ENCODE measurements around the gene TLNRD1. TPM values are rescaled to one million over a fixed set of nuclear protein-coding genes. Genes with fewer than 3 reads are reported as not detected.

The TLNRD1 gene
- total RNA-seq, 4 donors from 2014 or later = 11.8 to 25.5 (median 19.4) TPM

DNA sequence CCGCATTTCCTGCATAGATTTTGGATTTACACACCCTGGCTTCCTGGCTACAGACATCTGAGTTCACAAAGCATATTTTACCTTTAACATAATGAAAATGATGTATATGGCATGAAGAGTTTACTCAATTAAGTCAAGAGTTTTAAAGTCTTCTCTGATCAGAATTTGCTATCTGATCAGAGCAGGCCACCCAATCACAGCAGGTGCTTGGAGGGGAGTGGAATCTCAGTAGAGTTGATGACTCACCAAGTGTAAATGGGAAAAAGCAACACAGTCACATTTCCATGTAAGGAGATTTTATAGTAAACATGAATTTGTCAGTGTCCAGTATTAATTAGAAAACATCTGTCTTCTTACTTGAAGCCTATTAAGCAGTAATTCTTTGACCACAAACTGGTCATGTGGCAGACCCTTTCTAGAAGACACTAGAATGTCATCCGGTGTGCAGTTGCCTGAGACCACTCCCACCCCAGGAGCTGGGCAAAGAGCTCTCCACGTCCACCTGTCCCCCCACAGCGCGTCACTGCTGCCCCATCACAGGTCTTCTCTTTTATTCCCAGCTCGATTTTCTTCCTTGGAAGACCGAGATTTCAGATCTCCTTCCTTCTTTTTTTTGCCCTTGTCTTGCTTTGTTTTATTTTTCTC lies 21.9 kb upstream of the TLNRD1 start:
- Histone ChIP-seq H3K4me3 (replicated peaks in 1 of 3) (no peak overlapping the region), H3K4me1 (peaks cover 18 to 47% of the 10 kb centered on the region in 2 donors), H3K27ac (peak overlapping the region in 2 of 3 donors; percentile 8 to 22), H3K9me3 (no peaks in the 10 kb centered on the region), H3K27me3 (no peaks in the 10 kb centered on the region), H3K36me3 (peaks cover 12% of the 10 kb centered on the region in 2 donors)
- intact Hi-C loops (cut with DNase I) = loop anchor here (10.0 kb wide), 1 partner anchor 286 kb away; no protein-coding TSS in a partner anchor
- TF ChIP-seq, protein P1, sequence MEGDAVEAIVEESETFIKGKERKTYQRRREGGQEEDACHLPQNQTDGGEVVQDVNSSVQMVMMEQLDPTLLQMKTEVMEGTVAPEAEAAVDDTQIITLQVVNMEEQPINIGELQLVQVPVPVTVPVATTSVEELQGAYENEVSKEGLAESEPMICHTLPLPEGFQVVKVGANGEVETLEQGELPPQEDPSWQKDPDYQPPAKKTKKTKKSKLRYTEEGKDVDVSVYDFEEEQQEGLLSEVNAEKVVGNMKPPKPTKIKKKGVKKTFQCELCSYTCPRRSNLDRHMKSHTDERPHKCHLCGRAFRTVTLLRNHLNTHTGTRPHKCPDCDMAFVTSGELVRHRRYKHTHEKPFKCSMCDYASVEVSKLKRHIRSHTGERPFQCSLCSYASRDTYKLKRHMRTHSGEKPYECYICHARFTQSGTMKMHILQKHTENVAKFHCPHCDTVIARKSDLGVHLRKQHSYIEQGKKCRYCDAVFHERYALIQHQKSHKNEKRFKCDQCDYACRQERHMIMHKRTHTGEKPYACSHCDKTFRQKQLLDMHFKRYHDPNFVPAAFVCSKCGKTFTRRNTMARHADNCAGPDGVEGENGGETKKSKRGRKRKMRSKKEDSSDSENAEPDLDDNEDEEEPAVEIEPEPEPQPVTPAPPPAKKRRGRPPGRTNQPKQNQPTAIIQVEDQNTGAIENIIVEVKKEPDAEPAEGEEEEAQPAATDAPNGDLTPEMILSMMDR (IDR thresholded peaks at IDR 0.05) = no peak
- no peak for TF ChIP-seq POLR2A (IDR thresholded peaks at IDR 0.05)
- DNase-seq = no peak
- 93 to 95% methylated on average over 7 of the region's 7 CpGs for WGBS, 2 donors

DNA sequence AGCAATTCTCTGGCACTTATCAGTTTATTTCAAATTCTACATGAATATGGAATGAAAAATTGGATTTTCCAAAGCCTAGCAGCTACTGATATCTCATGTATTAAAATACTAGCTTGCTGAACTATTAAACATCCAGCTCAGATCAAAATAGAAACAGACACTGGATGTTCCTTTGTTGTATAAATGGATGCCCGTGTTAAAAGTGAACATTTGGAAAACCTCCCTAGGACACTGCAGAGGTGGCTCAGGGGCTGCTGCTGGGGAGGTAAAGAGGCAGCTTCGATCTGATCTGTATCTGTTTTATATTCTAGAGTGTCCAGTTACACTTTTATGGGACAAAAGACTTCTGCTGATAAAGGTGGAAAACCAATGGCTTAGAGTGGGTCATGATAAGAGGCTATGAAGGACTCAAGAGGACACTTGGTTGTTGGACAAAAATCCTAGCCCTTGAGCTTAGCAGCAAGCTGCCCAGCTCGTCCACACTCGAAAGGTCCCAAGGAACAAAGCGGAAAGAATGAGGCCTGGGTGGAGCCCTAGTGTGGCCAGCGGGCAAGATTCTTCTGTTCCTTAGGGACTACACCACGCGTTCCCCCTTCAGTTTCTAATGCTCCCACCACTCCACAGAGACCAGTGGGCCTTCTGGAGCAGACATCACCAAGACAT lies 21.1 kb upstream of the TLNRD1 start:
- peaks cover 11 to 43% of the 10 kb centered on the region in 2 donors for H3K4me1 ChIP-seq
- no peak for TF ChIP-seq POLR2A (IDR thresholded peaks at IDR 0.05)
- TF ChIP-seq, protein P1 (IDR thresholded peaks at IDR 0.05) = no peak
- no peak overlapping the region for H3K4me3 ChIP-seq (replicated peaks in 1 of 3)
- 51 to 52% methylated on average over 8 of the region's 8 CpGs for WGBS, 2 donors
- peaks cover 12% of the 10 kb centered on the region in 2 donors for H3K36me3 ChIP-seq
- no peaks in the 10 kb centered on the region for H3K9me3 ChIP-seq
- no peaks in the 10 kb centered on the region for H3K27me3 ChIP-seq
- peak overlapping the region in 1 of 3 donors; percentile 2 for H3K27ac ChIP-seq
- DNase-seq = peak in 1 of 2 donors; percentile 49
- intact Hi-C loops (cut with DNase I) = loop anchor here (10.0 kb wide), 1 partner anchor 285 kb away; no protein-coding TSS in a partner anchor

DNA sequence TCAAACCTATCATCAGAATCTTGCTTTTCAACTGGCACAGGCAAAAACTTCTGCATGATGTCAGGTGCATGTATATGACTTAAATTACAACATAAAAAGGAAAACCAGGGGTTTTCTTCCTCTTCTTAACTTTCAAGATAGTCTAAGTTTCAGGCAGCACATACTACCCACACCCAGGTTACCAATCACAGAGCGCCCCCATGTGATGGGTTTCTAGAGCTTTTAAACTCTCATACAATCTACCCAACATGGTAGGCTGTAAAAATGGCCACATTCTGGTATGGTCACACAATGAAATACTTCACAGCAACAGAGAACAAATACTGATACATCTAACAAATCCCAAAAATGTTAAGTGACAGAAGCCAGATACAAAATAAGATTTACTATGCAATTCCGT lies 18.5 kb upstream of the TLNRD1 start:
- Histone ChIP-seq H3K36me3 (peaks cover 12% of the 10 kb centered on the region in 2 donors), H3K27me3 (no peaks in the 10 kb centered on the region), H3K9me3 (no peaks in the 10 kb centered on the region), H3K4me1 (peaks cover 16 to 41% of the 10 kb centered on the region in 2 donors), H3K27ac (no peak overlapping the region), H3K4me3 (replicated peaks in 1 of 3) (no peak overlapping the region)
- TF ChIP-seq, protein P1 (IDR thresholded peaks at IDR 0.05) = no peak
- TF ChIP-seq POLR2A (IDR thresholded peaks at IDR 0.05) = no peak
- no peak for DNase-seq
- 95 to 98% methylated on average over 2 of the region's 2 CpGs for WGBS, 2 donors
- intact Hi-C loops (cut with DNase I) = no loop called here

DNA sequence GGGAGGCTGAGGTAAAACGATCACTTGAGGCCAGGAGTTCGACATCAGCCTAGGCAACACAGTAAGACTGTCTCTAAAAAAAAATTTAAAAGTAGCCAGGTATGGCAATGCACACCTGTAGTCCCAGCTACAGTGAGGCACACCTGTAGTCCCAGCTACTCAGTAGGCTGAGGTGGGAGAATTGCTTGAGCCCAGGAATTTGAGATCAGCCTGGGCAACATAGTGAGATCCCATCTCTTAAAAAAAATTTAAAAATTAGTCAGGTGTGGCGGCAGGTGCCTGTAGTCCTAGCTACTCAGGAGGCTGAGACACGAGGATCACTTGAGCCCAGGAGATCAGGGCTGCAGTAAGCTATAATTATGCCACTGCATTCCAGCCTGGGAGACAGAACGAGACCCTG lies 17.9 kb upstream of the TLNRD1 start:
- WGBS, 2 donors = 75 to 81% methylated on average over 5 of the region's 5 CpGs

More for the DNA sequence above, 17.9 kb upstream of the TLNRD1 start:
- H3K36me3 ChIP-seq = peaks cover 12% of the 10 kb centered on the region in 2 donors
- no peak for TF ChIP-seq POLR2A (IDR thresholded peaks at IDR 0.05)
- TF ChIP-seq, protein P1 (IDR thresholded peaks at IDR 0.05) = no peak
- no peak for DNase-seq
- no peak overlapping the region for H3K4me3 ChIP-seq (replicated peaks in 1 of 3)
- peaks cover 22 to 41% of the 10 kb centered on the region in 2 donors for H3K4me1 ChIP-seq
- intact Hi-C loops (cut with DNase I) = no loop called here
- no peaks in the 10 kb centered on the region for H3K9me3 ChIP-seq
- H3K27me3 ChIP-seq = no peaks in the 10 kb centered on the region
- no peak overlapping the region for H3K27ac ChIP-seq

Data from thyroid gland (tissue), 4 donors.